Fibroblast of skin of abdomen (primary cell): Measurements from ENCODE around the gene KREMEN2.
A peak's percentile ranks its signal among the peaks of the same experiment; 100 is the strongest.

Experiments used
- DNase-seq: peaks from one replicate; pipeline ENCODE4 v3.0.0-alpha.2; 2013

The KREMEN2 gene

DNA sequence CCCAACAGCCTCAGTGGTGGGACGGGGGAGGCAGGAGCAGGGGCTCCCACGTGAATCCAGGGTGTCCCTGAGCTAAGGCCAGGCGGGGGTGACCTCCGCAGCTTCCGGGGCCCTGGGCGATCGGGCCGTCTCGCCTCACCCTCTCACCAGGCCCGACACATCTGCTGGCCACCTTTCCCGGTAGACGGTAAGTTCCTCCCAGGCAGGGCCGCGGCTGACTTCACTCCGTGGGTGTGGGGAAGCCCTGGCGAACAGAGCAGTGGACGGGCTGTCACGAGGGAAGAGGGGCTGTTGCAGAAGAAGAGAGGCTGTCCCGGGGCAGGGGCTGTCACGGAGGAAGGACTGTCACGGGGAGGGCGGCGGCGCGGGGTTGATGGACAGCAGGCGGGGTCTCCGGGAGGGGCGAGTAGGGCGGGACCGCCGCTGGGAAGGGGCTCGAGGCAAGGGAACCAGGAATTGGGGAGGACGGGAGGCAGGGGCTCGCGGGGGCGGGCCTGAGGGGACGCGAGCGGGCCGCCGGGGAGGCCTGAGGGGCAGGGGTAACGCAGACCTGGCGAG lies 15.7 kb downstream of the KREMEN2 start:
- no peak for DNase-seq

DNA sequence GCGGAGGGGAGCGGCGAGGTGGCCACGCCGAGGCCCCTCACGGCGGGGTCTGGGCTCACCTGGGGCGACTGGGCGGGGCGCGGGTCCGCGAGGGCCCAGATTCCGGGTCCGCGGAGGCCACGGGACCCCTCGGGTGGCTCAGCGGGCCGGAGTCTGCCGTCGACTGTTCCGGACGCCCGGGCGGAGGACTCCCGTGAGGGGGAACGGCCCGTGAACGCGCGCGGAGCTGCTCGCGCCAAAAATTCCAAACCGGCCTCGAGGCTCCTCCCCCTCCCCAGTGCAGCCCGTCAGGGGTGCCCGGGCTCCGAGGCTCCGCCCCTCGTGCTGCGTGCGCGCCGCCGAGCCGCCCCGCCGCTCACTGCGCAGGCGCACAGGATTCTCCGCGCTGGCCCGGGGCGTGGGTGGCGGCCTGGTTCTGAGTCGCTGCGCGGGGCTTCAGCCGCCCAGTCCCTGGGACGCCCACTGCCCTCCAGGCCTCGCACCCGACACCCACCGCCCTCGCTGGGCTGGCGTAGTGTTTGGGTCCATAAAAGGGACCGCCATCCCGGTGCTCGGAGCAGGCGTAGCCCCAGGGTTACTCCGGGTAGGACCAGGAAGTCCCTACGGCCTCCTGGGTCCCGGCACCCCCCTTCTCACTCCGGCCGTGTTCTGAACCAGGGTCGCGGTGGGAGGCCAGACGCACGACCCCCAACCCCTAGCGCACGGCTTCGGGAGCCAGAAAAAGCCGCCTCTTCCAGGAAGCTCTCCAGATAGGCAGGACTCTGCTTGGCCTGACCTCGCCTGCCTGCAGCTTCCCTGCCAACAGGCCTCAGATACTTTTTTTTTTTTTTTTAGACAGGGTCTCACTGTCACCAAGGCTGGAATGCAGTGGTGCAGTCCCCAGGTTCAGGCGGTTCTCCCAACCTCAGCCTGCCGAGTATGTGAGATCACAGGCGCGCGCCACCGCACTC lies 16.4 kb downstream of the KREMEN2 start, which contains the start of gene PKMYT1:
Gene PKMYT1, minus strand, starts transcription at position 220 of the 950 bp plus-strand sequence. CDS start 789 bp downstream, outside the sequence.
- DNase-seq: peak; percentile 84

DNA sequence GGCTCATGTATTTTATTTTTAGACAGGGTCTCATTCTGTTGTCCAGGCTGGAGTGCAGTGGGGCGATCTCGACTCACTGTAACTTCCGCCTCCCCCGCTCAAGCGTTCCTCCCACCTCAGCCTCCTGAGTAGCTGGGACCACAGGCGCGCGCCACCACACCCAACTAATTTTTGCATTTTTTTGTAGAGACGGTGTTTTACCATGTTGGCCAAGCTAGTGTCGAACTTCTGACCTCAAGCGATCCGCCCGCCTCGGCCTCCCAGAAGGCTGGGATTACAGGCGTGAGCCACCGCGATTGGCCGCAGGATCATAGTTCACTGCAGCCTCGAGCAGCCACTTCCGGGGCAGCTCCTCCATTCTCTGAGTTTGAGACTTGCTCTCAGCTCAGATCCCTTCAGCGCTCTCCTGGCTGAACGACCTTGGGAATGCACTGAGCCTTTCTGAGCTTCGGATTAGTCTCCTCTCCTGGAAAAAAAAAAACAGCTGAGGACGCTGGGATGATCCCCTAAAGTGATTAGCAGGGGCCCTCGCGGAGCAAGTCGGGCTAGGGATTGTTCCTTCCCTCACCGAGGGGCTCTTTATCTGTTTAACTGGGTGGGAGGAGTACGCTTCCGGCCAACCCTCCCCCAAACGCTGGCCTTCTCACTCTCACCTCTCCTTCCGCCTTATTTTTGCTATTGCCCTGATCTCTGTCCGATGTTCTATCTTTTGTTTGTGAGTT lies 17.3 kb downstream of the KREMEN2 start:
- DNase-seq: no peak

DNA sequence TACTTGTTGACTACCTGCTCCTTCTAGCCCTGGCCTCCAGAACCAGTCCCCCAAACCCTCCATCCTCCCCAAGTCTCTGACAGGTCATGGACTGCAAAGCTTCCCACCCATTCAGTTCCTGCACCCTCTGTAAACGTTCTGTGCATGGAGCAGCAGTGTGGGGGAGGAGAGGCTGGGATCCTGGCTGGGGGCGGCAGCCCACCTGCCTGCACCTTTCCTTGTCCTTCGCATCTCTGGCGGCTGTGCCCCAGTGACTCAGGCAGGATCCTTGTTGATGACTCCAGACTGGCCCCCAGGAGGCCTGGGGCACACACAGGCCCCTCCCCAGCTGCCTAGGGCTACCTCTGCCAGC lies 17.8 kb downstream of the KREMEN2 start:
- DNase-seq: no peak

DNA sequence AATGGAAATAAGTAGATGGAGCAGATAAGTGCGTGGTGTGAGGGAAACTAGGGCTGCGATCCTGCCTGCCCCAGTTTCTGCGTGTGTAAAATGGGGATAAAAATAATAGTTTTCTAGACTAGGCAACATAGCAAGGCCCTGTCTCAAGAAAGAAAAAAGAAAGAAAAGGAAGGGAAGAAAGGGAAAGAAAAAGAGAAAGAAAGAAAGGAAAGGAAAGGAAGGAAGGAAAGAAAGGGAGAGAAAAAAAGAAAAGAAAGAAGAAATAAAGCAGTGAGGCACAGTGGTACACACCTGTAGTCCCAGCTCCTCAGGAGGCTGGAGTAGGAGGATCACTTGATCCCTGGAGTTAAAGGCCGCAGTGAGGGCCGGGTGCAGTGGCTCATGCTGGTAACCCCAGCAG lies 18.3 kb downstream of the KREMEN2 start:
- DNase-seq: no peak

DNA sequence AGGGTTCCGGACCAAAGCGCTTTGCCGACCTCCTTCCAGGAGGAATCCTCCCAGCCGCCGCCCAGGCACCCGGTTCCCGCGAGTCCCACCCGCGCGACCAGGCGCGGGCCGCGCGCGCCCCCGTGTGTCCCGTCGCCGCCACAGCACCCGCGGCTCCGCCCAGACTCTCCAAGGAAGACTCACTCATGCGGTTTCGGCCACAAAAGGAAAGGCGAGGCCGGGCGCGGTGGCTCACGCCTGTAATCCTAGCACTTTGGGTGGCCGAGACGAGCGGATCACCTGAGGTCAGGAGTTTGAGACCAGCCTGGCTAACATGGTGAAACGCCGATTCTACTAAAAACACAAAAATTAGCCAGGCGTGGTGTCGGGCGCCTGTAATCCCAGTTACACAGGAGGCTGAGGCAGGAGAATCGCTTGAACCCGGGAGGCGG lies 19.6 kb downstream of the KREMEN2 start:
- DNase-seq: peak; percentile 77

DNA sequence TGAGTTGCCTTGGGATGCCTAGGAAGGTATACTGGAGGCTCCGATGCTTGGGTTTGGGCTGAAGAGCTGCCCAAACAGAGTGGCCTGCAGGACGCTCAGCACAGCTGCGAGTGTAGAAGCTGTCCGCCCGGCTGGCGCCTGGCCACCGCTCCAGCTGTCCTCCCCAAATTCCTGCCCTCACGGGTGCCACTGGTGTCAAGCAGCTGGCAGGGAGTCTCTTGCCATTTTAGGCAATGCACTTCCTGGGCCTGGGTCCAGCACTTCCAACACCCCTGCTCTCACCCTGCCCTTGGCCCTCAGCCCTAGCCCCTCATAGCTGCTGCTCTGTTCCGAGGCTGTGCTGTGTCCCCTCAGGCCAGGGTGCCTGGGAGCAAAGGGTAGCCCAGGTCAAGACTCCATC lies 21.4 kb downstream of the KREMEN2 start:
- no peak for DNase-seq

DNA sequence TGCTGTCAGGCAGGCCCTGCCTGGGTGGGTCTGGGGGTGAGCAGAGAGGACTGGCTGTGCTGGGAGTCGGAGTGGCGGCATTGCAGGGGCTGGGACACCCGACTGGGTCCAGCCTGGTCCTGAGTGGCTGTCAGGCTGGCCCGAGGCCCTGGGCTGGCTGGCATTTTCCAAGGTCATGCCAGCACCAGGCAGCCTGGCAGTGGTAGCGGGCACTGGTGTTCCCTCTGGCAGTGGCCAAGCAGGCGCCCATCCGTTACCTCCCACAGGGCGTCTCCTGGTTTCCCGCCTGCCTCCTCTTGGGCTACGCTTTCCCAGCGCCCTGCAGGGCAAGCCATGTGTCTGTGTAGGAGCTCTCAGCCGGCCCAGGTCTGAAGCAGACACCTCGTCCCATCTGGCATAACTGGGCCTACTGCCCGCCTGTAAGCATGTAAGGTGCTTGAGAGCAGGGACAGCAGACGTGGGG lies 21.8 kb downstream of the KREMEN2 start:
- DNase-seq: no peak

DNA sequence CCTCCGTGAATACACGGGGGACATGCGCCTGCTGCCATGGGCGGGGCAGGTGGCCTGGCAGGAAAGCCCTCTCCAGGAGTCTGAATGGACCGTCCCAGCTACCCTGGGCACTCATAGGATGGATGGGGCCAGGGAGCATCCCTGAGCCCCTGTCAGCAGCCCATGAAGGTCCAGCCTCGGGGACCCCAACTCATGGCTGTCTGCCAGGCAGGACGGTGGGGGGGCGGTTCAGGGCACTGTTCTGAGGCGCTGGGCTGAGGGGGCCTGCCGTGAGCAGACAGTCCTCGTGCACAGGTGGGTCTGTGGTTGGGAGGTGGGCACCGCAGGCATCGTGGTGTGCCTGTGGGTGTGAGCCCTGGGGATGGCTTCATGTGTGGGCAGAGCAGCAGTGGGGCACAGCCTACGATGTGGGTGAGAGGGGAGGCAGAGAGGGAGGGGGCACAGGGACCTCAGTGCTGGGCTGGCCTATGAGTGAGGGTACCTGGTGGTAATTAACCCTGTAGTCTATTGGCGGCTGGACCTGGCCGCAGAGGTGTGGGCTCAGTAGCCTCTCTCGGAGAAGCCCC lies 22.6 kb downstream of the KREMEN2 start:
- no peak for DNase-seq

DNA sequence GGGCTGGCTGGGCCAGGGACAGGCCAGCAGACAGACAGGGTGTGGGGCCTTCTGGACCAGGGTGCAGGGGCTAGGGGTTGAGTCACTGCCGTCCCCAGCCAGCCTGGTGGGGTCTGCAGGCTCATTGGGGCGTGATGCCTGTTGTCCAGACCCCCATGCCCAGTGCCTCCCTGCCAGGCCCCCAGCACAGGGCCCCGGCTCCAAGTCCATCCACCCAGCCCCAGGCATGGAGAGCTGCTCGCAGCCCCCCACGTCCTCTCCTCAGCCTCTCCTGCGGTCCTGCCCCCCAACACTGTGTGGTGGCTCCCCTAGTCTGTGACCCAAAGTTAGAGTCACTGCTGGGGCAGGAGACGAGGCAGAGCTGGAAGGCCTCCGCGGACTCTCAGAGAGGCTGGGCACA lies 23.2 kb downstream of the KREMEN2 start:
- DNase-seq: no peak

DNA sequence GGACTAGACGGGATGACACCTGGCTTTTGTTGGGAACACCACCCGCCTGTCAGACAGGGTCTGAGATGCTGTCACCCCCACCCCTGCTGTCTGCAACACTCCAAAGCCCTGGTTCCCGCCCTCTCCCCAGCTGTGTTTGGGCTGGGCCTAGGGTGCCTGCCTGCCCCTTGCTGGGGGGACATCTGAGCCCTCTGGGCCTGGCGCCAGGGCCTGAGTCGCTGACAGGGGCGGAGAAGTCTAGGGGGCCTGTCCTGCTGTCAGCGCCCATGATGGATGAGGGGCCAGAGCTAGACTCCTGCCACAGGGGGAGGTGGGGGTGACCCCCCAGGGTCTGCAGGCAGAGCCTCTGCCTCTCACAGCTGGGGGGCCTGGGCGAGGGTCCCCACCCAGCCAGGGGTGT lies 23.8 kb downstream of the KREMEN2 start:
- peak; percentile 52 for DNase-seq

DNA sequence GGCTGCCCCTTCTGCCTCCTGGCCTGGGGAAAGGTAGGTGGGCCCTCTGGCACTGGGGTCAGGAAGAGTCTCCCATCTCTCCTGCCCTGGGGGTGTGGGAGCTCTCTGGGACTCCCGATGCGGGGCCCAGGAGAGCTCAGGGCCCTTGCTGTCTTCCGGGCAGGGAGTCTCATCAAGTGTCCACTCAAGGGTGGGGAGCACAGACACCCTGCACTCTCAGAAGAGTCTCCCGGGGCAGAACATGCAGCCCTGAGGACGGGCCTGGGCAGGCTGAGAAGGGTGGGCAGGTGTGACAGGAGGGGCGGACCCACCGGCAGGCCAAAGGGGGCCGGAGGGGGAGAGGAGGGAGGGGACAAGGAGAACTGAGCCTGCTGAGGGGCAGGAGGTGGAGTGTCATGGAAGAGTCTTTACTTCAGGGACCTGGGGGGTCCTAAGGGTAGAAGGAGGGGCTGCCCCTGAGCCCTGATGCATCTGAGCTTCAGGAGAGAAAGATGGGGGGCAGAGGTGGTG lies 24.6 kb downstream of the KREMEN2 start:
- DNase-seq: no peak

DNA sequence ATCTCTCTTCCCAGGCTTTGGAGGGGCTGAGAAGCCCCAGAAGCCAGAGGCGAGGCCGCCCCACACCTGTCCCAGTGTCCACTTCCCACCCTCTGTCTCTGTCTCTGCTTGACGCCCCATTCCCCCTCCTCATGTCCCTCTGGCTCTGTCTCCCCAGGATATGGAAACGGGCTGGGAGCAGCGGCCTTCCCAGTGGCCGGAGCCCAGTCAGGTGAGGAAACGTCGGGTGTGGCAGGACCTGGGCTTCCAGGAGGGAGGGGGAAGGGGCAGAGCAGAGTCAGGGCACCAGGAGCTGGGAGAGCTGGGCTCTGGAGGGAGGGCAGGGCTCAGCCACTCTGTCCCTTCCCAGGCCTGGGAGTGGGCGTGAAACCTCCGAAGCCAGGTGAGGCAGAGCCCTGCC lies 26.8 kb downstream of the KREMEN2 start:
- DNase-seq: no peak

DNA sequence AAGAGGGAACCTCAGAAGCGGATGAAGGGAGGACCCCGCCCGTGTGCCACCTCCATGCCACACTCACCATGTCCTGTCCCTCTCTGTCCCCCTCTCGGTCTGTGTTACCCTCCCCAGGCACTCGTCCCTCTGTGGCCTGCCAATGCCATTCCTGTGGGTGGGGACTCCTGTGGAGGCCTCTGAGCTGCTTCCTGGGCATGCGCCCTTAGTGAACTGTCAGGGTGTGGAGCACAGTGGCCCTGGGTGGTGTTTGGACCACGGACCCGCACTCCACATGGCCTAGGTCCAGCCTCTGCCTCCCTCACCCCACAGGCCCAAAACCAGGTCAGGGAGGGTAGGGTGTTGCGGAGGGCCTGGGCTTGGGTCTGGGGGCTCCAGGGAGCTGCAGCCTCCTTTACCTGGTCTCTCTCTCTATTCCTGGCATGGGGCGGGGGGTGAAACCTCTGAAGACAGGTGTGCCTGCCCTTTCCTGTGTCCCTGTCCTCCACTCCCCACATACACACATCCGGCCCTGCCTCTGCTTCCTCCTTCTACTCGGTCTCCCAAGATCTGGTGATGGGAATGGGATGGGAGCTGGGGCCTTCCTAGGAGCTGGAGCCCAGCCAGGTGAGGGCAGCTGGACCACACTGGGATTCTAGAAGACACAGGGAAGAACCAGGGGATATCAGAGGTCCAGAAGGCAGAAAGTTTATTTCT lies 27.6 kb downstream of the KREMEN2 start:
- DNase-seq: no peak

DNA sequence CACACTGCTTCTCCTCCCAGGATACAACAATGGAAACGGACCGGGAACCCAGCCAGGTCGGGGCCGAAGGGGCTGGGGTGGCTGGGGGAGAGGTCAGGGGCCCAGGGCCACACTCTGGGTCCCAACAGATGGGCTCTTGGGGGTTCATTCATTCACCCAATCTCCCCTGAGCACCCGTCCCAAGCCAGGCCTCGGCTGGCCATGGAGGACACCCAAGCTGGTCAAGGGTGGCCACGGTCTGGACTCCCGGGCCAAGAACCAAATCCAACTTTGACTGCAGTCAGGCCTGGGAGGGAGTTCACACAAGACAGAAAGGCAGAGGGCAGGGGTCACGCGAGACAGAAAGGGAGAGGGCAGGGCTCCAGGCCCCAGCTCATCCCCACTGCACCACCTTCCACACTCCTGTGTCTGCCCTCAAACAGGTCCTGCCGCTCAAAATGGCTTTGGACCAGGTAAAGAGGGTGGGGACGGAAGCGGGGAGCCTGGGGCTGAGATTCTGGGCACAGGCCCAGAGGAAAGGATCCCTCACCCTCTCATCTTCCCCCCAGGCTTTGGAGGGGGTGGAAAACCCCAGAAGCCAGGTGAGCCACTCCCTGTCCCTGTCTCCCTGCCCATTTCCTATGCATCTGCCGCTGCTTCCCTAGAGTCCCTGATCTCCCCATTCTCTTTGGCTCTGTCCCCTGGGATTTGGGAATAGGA lies 28.5 kb downstream of the KREMEN2 start:
- no peak for DNase-seq

DNA sequence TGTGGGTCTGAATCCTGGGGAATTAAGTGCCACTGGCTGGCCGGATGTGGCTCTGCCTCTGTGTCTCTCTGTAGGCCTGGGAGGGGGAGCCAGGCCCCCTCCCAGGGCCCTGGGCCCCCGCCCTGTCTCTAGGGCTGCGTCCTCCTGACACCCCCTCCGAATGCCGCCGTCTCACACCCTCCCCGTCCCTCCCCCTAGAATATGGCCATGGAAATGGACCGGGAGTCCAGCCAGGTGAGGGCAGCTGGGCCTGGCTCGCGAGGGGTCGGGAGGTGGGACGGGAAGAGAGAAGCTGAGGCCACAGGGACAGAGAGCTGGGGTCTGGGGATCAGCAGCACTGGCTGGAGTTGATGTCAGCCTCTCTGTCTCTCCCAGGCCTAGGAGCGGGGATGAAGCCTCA lies 32.2 kb downstream of the KREMEN2 start:
- DNase-seq: no peak

DNA sequence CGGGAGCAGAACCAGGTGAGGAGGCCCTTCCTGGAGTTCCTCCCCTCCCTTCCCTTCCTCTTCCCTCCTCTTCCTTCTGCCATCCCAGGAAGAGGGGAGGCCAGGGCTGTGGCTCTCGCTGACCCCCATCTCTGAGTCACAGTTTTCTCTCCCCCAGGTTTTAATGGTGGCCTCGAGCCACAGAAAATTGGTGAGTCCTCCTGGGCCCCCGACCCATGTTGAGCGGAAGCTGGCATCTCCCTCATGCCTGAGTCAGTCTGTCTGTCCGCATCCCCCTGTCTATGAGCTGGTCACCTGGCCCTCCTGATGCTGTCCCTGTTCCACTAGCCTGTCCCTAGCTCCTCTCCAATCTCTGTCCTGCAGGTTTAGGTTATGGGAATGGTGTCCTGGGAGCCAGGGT lies 35.9 kb downstream of the KREMEN2 start:
- DNase-seq: no peak

DNA sequence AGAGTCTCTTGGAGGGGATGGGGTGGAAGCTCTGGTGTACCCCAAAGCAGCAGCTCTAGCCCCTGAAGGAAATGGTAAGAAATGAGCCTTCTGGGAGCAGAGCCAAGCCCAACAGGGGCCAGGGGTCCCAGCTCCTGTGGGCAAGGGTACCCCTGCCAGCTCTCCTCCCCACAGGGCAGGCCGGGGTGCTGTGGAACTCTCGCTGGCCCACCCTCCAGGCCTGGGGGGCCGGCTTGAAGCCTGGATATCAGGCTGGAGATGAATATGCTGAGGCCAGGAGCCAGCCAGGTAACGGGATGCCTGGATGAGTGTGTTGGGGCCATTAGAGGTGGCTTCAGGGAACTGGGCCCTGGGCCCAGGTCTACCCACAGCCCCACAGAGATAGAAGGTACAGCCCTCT lies 36.5 kb downstream of the KREMEN2 start:
- no peak for DNase-seq

DNA sequence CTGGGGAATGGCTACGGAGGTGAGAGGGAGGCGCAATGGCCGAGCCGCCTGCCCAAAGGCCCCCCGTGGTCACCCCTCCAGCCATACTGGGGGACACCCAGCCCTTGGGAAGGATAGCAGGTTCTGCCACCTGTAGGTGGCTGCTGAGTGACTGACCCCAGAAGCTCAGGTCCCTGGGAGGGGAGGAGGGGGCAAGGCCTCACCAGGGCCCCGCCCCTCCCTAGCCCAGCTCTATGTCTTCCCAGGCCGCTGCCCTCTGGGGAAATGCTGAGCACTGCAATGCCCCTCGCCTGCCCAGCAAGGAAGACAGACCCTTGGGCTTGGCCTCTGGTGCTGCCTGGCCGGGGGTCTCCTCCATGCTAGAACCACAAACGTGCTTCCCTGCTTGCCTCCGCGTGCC lies 37.2 kb downstream of the KREMEN2 start:
- no peak for DNase-seq

DNA sequence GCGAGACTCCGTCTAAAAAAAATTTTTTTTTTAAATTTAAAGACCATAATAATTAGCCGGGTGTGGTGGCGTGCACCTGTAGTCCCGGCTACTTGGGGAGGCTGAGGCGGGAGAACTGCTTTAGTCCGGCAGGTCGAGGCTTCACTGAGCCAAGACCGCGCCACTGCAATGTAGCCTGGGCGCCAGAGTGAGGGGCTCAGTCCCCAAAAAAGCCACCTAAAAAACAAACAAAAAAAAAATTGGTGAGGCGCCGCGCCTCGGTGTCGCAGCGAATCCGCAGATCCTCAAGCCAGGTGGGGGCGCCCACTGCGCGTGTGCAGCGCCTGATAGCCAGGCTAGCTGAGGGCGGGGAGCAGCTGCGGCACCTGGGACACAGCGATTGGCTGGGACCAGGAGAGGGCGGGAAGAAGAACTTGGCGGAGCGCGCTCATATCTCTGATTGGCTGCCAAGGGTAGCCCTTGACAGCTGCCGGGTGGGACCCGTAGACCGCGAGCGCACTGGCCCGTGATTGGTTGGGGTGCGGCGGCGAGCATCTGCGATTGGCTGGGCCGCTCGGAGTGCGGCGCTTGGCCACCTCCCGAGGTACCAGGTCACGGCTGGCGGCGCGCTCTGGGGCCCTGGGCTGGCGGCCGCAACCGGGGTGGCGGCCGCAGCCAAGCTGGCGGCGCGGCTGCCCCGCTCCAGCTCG lies 39.7 kb downstream of the KREMEN2 start:
- peak; percentile 98 for DNase-seq

DNA sequence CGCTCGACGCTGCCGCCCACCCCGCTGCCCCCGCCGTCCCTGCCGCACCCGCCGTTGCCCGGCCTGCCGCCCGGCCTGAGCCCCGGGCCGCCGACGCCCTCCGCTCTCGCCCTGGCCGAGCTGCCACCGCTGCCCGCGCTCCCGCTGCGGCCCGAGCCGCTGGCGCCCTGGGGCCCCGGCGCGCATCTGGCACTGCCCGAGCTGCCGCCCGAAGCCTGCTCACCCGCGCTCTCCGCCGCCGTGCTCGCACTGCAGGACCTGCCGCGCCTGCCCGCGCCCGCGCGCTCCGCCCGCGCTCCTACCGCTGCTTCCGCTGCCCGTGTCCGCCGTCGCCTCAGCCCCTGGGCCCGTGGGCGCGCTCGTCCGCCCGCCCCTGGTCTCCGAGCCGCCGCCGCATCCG lies 40.2 kb downstream of the KREMEN2 start:
- DNase-seq: no peak
